Daoy (cell line): ENCODE data around the gene IGSF3. TPM values are rescaled to one million over a fixed set of nuclear protein-coding genes. Genes with fewer than 3 reads are reported as not detected.
A peak's percentile ranks its signal among the peaks of the same experiment; 100 is the strongest.
"Not testable (repeated sequence)": the region's sequence is repeated elsewhere in the genome, so short reads cannot be mapped to it uniquely, and the experiment has no call there.

Experiments used
- DNase-seq: peaks from one replicate; pipeline ENCODE4 v3.0.0-alpha.2; 2015; ENCODE audit warnings: low read depth
- total RNA-seq: library from RNA; depleted of rRNA; stranded (reverse); fragments of >200 nt; shearing (Covaris generic); gene quantifications from 2 replicates; pipeline ENCODE4 v1.2.3, GENCODE V29; 2014

IGSF3 gene
- total RNA-seq, 1 experiment from 2014 or later, result 22.4 TPM

- DNase-seq, result not testable (repeated sequence)
These were observed 68.2 kb downstream of the IGSF3 start for GRCh38 chr1:116599369-116599768.

- DNase-seq, result not testable (repeated sequence)
These were observed 69.0 kb downstream of the IGSF3 start for GRCh38 chr1:116598420-116599036.

DNA sequence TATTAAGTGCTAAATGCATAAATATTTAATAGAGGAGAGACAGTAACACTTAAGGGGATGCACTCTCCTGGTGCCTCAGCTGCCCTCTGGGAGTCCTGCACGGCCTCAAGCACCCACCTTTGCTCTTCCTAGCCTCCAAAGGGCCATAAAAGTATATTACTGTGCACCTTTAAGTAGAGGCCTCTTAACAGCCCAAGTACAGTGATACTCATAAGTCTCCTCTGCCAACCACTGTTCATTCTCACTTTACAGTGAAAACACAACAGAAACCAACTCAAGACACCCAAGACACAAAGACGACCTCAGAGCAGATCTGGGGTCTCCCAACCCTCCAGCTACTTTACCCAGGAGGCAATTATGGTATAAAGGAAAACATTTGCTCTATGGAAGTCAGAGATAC is 70.1 kb downstream of the IGSF3 start:
- not testable (repeated sequence) for DNase-seq

- DNase-seq, result not testable (repeated sequence)
These were observed 70.7 kb downstream of the IGSF3 start for GRCh38 chr1:116596742-116597307.

DNA sequence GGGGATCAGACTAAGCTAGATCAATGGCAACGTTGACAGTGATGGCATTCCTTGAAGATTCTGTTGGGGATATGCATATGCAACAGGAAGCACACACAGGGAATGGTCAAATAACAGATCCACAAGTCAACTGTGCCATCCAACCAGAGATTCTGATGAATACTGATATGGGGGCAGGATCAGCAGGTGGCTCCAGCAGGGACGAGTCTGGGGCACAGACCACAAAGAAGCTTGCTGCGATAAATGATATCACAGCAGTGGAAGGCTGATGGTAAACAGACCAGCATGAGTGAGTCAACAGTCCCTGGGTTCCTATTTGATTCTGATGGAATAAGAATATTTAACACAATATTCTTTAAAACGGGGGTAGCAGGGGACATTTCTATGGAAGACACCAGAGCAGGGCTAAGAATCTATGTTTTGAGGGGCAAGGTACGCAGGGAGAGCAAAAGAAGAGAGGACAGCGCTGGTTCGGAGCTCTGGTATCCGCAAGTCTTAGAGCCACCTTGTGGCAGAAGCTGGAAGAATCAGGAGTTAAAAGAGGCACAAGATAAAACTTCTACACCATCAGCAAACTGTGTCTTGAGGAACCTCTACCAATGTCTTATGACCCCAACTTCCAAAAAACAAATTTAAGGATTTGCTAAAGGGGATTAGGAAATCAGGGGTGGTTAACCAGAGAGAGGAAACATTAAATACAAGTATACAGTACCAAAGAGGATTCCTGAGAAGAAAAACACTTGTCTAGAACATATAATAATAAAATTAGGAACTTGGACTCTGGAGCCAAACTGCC is 71.4 kb downstream of the IGSF3 start:
- not testable (repeated sequence) for DNase-seq

- not testable (repeated sequence) for DNase-seq
These were observed 72.3 kb downstream of the IGSF3 start for GRCh38 chr1:116595065-116595840.

DNA sequence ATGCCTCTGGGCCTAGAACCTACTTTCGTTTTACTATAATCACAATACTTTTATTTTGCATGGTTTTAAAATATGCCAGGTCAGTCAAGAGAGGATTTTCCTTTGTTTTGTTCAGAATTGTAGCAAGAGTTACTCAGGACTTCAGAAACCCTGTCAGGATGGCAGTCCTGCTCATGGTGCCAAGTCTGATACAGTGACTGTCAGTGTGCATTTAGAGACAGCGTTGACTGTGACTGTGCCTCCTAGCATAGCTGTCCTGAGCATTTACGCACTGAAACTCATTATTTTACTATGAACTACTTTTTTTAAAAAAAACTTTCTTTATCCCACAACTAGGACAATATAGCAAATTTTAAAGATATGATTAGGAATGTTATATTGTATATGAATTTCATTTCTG is 73.6 kb downstream of the IGSF3 start:
- DNase-seq, result not testable (repeated sequence)

DNA sequence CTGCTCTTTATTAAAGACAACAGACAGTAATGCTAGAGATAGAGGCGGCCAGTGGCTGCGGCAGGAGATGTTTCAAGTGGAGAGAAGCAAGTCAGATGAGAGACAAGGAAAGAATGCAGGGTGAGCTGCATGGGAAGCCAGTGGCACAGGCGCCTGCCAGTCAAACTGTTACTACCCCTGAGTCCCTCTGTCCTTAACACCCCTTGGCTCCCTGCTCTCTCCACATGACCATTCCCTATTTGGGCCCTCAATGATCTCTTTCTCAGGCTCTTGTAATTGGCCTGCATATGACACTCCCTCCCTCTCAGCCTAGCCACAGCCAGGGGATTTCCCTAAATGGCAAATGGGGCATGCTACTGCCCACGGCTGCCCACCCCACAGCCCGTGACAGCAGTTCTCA is 74.1 kb downstream of the IGSF3 start:
- DNase-seq, result not testable (repeated sequence)

DNA sequence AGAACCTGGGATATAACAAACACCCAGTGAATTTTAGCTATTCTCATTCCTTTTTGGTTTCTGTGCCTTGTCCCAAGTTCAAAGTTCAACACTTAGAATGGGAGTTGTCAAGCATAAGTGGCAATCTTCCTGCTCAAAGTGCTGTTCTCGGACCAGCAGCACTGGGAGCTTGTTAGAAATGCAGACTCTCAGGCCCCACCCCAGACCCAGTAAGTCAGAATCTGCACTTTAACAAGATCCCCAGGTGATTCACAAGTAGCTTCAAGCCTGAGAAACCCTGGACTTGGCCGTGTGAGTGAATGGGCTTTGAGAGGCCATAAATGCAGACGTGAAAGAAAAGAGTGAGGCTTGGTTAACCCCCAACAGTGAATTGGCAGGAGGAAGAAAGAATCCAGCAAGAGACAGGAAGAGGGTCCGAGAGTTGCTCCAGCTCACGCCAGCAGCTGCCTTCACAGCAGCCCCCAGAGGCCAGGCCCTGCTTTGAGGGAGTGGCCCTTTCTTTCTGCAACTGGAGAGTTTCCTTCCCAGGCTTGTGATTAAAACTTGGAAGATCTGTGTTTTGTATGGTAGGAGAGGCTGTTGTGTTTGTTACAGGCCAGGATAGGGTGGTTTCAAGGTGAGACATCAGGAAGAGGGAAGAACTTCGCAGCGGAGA is 75.5 kb downstream of the IGSF3 start:
- DNase-seq, result not testable (repeated sequence)

- DNase-seq, result not testable (repeated sequence)
These were observed 76.3 kb downstream of the IGSF3 start for GRCh38 chr1:116591006-116591950.

GRCh38 chr1:116590359-116591005 is 77.1 kb downstream of the IGSF3 start:
- not testable (repeated sequence) for DNase-seq

DNA sequence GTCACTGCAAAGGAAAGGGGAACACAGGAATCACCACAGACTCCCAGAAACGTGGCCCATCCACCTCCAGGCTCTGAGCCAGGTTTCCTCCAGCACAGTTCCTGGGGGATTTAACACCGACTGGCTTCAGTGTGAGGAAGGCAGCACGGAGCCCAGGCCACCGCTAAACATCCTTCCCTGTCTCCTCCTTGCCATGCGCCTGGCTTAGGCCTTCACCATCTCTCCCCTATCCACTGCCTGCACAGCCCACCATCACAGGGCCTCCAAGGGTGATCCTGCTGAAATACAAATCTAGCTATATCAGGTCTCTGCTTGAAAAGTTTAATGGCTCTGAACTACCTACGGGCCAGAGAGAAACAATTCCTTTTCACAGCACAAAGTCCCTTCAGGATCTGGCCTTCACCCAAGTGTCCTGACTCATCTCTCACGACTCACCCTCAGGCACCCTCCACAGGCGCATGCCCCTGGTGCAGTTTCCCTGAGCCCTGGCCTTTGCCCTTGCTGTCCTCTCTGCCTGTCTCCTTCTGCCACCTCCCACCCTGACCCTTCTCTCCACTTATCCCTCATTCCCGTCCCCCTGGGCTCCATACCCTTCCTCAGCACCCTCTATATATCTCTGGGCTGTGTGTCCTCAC is 78.3 kb downstream of the IGSF3 start:
- peak; percentile 51 for DNase-seq

GRCh38 chr1:116587501-116588227 is 79.9 kb downstream of the IGSF3 start:
- DNase-seq, result no peak

DNA sequence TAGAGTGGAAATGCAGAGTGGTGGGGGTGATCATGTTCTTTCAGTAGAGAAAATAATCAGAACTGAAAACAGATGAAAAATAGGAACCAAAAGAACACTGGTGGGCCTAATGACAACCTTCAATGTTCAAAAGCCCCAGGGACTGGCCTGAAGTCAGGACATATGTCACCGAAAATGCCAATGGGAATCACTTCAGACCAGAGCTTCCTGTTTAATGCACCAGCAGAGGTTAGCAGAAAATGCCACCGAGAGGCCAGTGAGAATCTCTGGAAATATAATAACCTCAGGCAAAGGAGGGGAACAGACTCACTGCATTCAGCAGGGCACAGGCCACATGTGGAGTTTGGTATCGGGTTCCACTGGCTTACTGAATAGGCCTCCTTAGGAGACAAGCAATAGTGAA is 80.8 kb downstream of the IGSF3 start:
- DNase-seq, result peak; percentile 41

DNA sequence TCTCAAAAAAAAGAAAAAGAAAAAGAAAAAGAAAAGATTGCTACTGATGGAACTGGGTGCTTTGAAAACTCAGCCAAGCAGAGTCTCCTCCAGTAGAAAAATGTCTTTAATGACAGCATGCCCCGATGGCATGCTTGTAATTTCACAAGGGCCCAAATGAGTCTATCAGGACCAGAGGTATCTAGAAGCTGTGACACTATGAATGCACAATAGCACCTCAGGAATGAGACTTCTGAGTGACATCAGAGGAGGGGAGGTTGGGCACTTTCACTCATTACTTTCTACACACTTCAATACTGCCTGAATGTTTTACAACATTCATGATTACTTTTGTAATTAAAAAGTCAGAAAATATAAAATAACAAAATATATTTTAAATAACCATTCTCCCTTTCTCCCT is 81.6 kb downstream of the IGSF3 start:
- DNase-seq, result no peak

DNA sequence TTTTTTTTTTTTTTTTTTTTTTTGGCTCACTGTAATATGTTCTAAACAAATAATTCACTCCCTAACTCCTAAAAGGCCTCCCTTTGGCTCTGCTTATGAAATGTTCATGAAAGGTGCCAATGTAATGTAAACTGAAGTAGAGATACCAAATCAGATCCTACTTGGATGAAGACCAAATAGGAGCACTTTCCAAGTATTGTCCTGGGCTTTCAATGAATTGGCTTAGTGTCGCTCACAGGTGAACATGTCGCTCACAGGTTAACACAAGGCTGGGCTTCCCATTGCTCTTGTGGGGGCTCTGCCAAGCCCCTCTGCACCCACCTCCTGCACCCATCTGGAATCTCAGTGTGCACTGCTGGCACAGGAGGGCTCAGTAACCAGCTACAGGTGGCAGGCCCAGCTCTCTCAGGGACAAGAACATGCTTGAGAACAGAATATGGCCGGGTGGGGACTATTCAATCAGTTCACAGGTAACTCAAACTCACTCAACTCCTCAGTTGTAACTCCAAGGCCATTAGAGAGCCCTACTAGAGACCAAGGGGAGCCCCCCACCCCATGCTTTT is 86.1 kb downstream of the IGSF3 start:
- DNase-seq, result no peak

GRCh38 chr1:116580446-116581322 is 86.8 kb downstream of the IGSF3 start:
- no peak for DNase-seq
